GM23248 (cell line): ENCODE results near the gene POLR2M. TPM values are rescaled to one million over a fixed set of nuclear protein-coding genes. Genes with fewer than 3 reads are reported as not detected.
A peak's percentile ranks its signal among the peaks of the same experiment; 100 is the strongest.

Experiments
- DNase-seq: peaks from one replicate; pipeline ENCODE4 v3.0.0-alpha.2; 2015
- H2AFZ ChIP-seq: fragments of 200-600 bp; sonication (generic); 2 replicates; pipeline ENCODE4 v1.6.1; 2016; ENCODE audit warnings: antibody characterized with exemption
- H3F3A ChIP-seq: fragments of 200-600 bp; sonication (generic); 2 replicates; pipeline ENCODE4 v1.6.1; 2016; ENCODE audit warnings: mild to moderate bottlenecking, antibody characterized with exemption, mixed run types; ENCODE audit not compliant: insufficient read depth
- H3K27ac ChIP-seq: fragments of 200-600 bp; sonication (generic); 2 replicates; pipeline ENCODE4 v1.5.1; 2016; ENCODE audit warnings: mild to moderate bottlenecking
- H3K27me3 ChIP-seq: fragments of 200-600 bp; sonication (generic); replicated peaks from 2 replicates; pipeline ENCODE4 v1.6.1; 2016; ENCODE audit warnings: mild to moderate bottlenecking; ENCODE audit not compliant: insufficient read depth
- H3K36me3 ChIP-seq: fragments of 200-600 bp; sonication (generic); 2 replicates; pipeline ENCODE4 v1.6.1; 2016; ENCODE audit warnings: low read depth, mild to moderate bottlenecking
- H3K4me1 ChIP-seq: fragments of 200-600 bp; sonication (generic); 2 replicates; pipeline ENCODE4 v1.6.1; 2016; ENCODE audit warnings: mild to moderate bottlenecking; ENCODE audit not compliant: insufficient read depth
- H3K4me2 ChIP-seq: fragments of 200-600 bp; sonication (generic); one replicate; pipeline ENCODE4 v1.6.1; 2016; ENCODE audit warnings: mild to moderate bottlenecking; ENCODE audit not compliant: unreplicated experiment
- H3K4me3 ChIP-seq: fragments of 200-600 bp; sonication (generic); 2 replicates; pipeline ENCODE4 v1.5.1; 2016; ENCODE audit warnings: mild to moderate bottlenecking
- H3K79me2 ChIP-seq: fragments of 200-600 bp; sonication (generic); 2 replicates; pipeline ENCODE4 v1.6.1; 2016; ENCODE audit warnings: mild to moderate bottlenecking; ENCODE audit not compliant: insufficient read depth
- H3K9ac ChIP-seq: fragments of 200-600 bp; sonication (generic); 2 replicates; pipeline ENCODE4 v1.6.1; 2016; ENCODE audit warnings: mild to moderate bottlenecking
- H3K9me2 ChIP-seq: fragments of 200-600 bp; sonication (generic); 2 replicates; pipeline ENCODE4 v1.6.1; 2016; ENCODE audit warnings: mixed run types, mild to moderate bottlenecking, moderate library complexity; ENCODE audit not compliant: insufficient read depth
- H3K9me3 ChIP-seq: fragments of 200-600 bp; sonication (generic); one replicate; pipeline ENCODE4 v1.6.1; 2017; ENCODE audit warnings: low read depth
- H4K20me1 ChIP-seq: fragments of 200-600 bp; sonication (generic); 2 replicates; pipeline ENCODE4 v1.6.0; 2016; ENCODE audit not compliant: insufficient read depth
- EZH2 ChIP-seq: fragments of 200-600 bp; sonication (generic); IDR thresholded peaks from 2 replicates; pipeline ENCODE4 v1.6.1; 2018; ENCODE audit warnings: antibody characterized with exemption, mild to moderate bottlenecking; ENCODE audit not compliant: insufficient read depth, poor library complexity, severe bottlenecking
- EZH2phosphoT487 ChIP-seq: fragments of 200-600 bp; sonication (generic); IDR thresholded peaks from 2 replicates; pipeline ENCODE4 v1.6.1; 2018; ENCODE audit warnings: antibody characterized with exemption, moderate library complexity, mild to moderate bottlenecking, low read depth; ENCODE audit not compliant: insufficient read depth
- WGBS, 2 experiments: methylation state at CpG; one replicate each; pipeline ENCODE4 v1.1.6; 2015 to 2017; ENCODE audit warnings: low lambda C conversion rate in 2 of 2, low coverage in 1 of 2; ENCODE audit errors: missing lambda C conversion rate in 2 of 2; 5-methylcytosine and 5-hydroxymethylcytosine counted together
- in situ Hi-C: fragments of 300-500 bp; cut with MboI; formaldehyde crosslinking; loops from 2 replicates; pipeline ENCODE4 v1.15.0; 2020
- polyA plus RNA-seq: library from polyadenylated mRNA; unstranded; fragments of >200 nt; fragmentation: Nextera tagmentation; extraction: Ambion mirVana; gene quantifications from 2 replicates; pipeline ENCODE4 v1.2.1, GENCODE V29; 2016
- total RNA-seq: library from RNA; depleted of rRNA; stranded (reverse); fragments of >200 nt; shearing (Covaris generic); gene quantifications from 2 replicates; pipeline ENCODE4 v1.2.3, GENCODE V29; 2014; rRNA removed

POLR2M gene
- total RNA-seq: 56.1 and 226 TPM in 2 replicates
- 38.6 and 39.3 TPM in 2 replicates for polyA plus RNA-seq

DNA sequence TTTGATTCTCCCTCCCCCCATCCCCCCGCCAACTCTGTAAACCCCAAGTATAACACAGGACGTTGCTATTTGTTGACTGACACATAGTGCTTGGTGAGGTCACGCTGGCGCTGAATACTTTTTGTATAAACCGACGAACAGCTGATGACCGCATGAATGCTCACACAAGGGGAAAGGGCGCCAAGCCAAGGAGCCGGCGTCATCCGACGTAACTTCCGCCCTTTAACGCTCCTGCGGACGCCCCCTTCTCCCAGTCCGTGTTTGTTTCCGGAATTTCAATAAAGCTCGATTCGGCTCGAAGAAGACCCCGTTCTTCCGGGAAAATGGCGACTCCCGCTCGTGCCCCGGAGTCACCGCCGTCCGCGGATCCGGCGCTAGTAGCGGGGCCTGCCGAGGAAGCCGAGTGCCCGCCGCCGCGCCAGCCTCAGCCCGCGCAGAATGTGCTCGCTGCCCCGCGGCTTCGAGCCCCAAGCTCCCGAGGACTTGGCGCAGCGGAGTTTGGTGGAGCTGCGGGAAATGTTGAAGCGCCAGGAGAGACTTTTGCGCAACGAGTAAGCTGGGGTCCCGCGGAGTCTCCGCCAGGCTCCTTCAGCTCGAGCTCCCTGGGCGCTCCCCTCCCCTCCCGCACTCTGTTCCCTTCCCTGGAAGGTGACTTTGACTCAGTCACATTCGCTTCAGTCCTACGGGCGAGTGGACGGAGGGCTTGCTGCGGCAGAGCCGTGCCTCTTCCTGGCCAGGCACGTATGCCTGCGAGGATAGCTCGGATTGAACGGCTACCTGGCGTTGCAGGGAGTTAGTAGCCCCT lies at the start of gene POLR2M:
POLR2M (plus strand) TSS at position 310 of the 805 bp plus-strand sequence; CDS start at position 439, 129 bp downstream.
- Histone ChIP-seq H3K9me3 (no peaks in the 10 kb centered on the region), H3K79me2 (peaks cover 50% of the 10 kb centered on the region), H3F3A (no peaks in the 10 kb centered on the region; the same call in 1 of the 2 replicates), H3K4me2 (peak within 1 kb of the TSS; percentile 89), H3K4me1 (peaks cover 12% of the 10 kb centered on the region), H3K9ac (peak within 1 kb of the TSS; percentile 97), H3K4me3 (peak within 1 kb of the TSS; percentile 87), H2AFZ (peak within 1 kb of the TSS; percentile 87), H4K20me1 (no peaks in the 10 kb centered on the region), H3K9me2 (0 out of 2 replicates have a peak, but pooled peaks cover 4% of the 10 kb centered on the region), H3K27me3 (no peaks in the 10 kb centered on the region), H3K27ac (peak within 1 kb of the TSS; percentile 88), H3K36me3 (peaks cover 25% of the 10 kb centered on the region)
- TF ChIP-seq EZH2 (no peak), EZH2phosphoT487 (no peak)
- WGBS, 2 experiments: 0% methylated on average over 70 of the region's 70 CpGs
- in situ Hi-C loops: no loop called here
- DNase-seq: peak; percentile 100

DNA sequence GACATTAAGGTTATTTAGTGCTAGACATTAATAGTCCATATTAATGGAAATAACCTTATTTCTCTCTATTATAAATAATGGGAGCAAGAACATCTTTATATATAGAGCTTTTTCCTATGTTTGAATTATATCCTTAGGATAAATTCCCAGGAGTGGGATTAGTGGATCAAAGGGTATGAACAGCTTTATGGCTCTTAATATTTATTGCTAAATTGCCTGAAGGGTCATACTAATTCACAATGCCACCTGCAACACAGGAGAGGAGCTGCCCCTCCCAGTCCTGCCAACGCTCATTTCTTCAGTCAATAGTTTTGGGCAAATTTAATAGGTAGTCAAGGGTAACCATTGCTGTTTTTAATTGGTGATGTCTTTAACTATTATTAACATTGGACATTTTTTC lies 48.9 kb upstream of the POLR2M start:
- in situ Hi-C loops: no loop called here
- H3K27ac ChIP-seq: no peak overlapping the region
- no peaks in the 10 kb centered on the region for H3K9me2 ChIP-seq
- 83 to 84% methylated on average over 1 of the region's 1 CpG for WGBS, 2 experiments
- DNase-seq: no peak
- peaks cover 5% of the 10 kb centered on the region for H3F3A ChIP-seq
- no peaks in the 10 kb centered on the region for H4K20me1 ChIP-seq
- no peaks in the 10 kb centered on the region for H3K79me2 ChIP-seq
- H3K4me2 ChIP-seq: no peak overlapping the region
- H3K4me3 ChIP-seq: no peak overlapping the region
- TF ChIP-seq EZH2: no peak
- TF ChIP-seq EZH2phosphoT487: no peak
- H3K27me3 ChIP-seq: no peaks in the 10 kb centered on the region
- H3K4me1 ChIP-seq: peaks cover 11% of the 10 kb centered on the region
- H3K9ac ChIP-seq: no peak overlapping the region
- H3K36me3 ChIP-seq: no peaks in the 10 kb centered on the region
- no peaks in the 10 kb centered on the region for H3K9me3 ChIP-seq
- H2AFZ ChIP-seq: no peak overlapping the region

DNA sequence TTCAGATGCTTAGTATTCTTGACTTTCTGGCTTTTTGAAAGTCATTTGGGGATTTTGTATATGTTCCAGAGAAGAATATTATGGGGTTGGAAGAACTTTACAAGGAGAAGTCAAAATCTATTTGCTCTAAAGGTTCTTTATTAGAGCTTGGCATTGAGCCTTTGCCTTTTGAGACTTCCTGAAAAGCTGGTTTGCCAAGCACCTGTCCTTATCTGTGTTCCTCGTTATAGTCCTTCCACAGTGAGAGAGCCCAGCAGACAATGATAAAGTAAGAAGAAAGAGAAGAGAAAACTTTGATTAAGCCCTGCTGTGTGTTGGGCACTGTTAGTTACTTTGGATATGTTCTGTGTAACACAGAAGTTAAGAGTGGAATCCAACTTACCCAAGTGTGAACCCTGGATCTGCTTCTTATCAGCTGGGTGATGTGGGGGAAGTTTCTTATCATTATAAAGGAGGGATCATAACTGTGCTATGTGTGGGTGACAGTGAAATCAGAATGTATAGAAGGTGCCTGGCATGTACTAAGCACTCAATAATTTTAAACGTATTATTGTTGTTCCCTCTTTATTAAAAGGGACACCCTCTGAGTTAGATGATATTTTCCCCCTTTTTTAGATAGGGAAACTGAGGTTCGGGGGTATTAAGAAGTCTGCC lies 44.3 kb upstream of the POLR2M start:
- Histone ChIP-seq H2AFZ (no peak overlapping the region), H3K9ac (no peak overlapping the region), H3K9me2 (no peaks in the 10 kb centered on the region), H3K36me3 (no peaks in the 10 kb centered on the region), H3F3A (no peaks in the 10 kb centered on the region; the same call in 1 of the 2 replicates), H4K20me1 (no peaks in the 10 kb centered on the region), H3K4me2 (no peak overlapping the region), H3K4me3 (no peak overlapping the region), H3K9me3 (no peaks in the 10 kb centered on the region), H3K27ac (no peak overlapping the region), H3K27me3 (no peaks in the 10 kb centered on the region), H3K4me1 (peaks cover 19% of the 10 kb centered on the region), H3K79me2 (no peaks in the 10 kb centered on the region)
- DNase-seq: no peak
- WGBS, 2 experiments: 91 to 92% methylated on average over 3 of the region's 3 CpGs
- in situ Hi-C loops: no loop called here
- TF ChIP-seq EZH2 (no peak), EZH2phosphoT487 (no peak)

DNA sequence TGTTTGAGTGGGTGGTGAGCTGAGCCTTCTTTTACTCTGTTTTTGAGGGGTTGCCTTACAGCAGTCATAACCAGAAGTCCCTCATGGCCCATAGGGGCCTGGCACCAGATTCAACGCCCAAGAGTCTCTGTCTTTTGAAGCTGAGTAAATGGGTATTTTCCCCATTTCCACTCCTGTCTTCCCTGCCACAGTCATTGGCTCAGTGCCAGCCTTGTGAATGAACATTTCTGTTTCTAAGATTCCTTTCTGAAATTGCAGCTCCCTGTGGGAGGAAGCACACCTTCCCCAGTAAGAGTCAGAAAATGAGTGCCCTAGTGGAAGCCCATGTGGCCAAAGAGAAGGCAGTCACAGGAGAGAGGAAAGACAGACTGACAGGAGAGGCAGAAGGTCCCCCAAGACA lies 43.7 kb upstream of the POLR2M start:
- H3K9ac ChIP-seq: no peak overlapping the region
- H3K27ac ChIP-seq: no peak overlapping the region
- in situ Hi-C loops: no loop called here
- no peak overlapping the region for H2AFZ ChIP-seq
- H4K20me1 ChIP-seq: no peaks in the 10 kb centered on the region
- no peaks in the 10 kb centered on the region; the same call in 1 of the 2 replicates for H3F3A ChIP-seq
- H3K4me1 ChIP-seq: peaks cover 25% of the 10 kb centered on the region
- no peak overlapping the region for H3K4me2 ChIP-seq
- H3K9me3 ChIP-seq: no peaks in the 10 kb centered on the region
- TF ChIP-seq EZH2 (no peak), EZH2phosphoT487 (no peak)
- DNase-seq: no peak
- H3K36me3 ChIP-seq: no peaks in the 10 kb centered on the region
- no peak overlapping the region for H3K4me3 ChIP-seq
- H3K27me3 ChIP-seq: no peaks in the 10 kb centered on the region
- no peaks in the 10 kb centered on the region for H3K9me2 ChIP-seq
- 92 to 100% methylated on average over 1 of the region's 1 CpG for WGBS, 2 experiments
- H3K79me2 ChIP-seq: no peaks in the 10 kb centered on the region
